ENCODE measurements around the gene G6PC3. TPM values are rescaled to one million over a fixed set of nuclear protein-coding genes. Genes with fewer than 3 reads are reported as not detected.

Gene G6PC3
- total and polyA plus RNA-seq, 4 donors = 6.7 to 15.1 (median 8.3) TPM

GRCh38 chr17:44110011-44110686 is 39.6 kb downstream of the G6PC3 start:
- peak overlapping the region; percentile 34 to 64 (median 53) for H3K4me3 ChIP-seq (ENCODE audit: low read depth in 1 of 3, low read length in 3 of 3)
- H3K27me3 ChIP-seq (ENCODE audit: control insufficient read depth in 4 of 4, insufficient read depth in 4 of 4, low read length in 3 of 4) = no peaks in the 10 kb centered on the region
- no peak for DNase-seq (ENCODE audit: low spot score)
- peak overlapping the region; percentile 83 to 97 for H3K27ac ChIP-seq (ENCODE audit: low read depth in 1 of 2, low read length in 2 of 2)
- TF ChIP-seq FOXA1 (IDR thresholded peaks at IDR 0.05) (no peak), ATF3 (IDR thresholded peaks at IDR 0.05) (no peak)
- H3K9ac ChIP-seq (ENCODE audit: low read depth in 1 of 2, low read length in 2 of 2) = peak overlapping the region; percentile 71 to 81
- 45% methylated on average over 10 of the region's 10 CpGs for WGBS
- no peaks in the 10 kb centered on the region for H3K36me3 ChIP-seq (ENCODE audit: control insufficient read depth in 4 of 4, insufficient read depth in 3 of 4, low read depth in 1 of 4, low read length in 3 of 4)
- no peaks in the 10 kb centered on the region for H3K9me3 ChIP-seq (ENCODE audit: control insufficient read depth in 4 of 4, low read length in 3 of 4)
- peaks cover 34 to 88% (median 60%) of the 10 kb centered on the region in 4 donors for H3K4me1 ChIP-seq (ENCODE audit: control insufficient read depth in 4 of 4, insufficient read depth in 4 of 4, low read length in 3 of 4)

- DNase-seq (ENCODE audit: low spot score) = peak; percentile 93
- H3K4me3 ChIP-seq (ENCODE audit: low read depth in 1 of 3, low read length in 3 of 3) = peak overlapping the region; percentile 34 to 64 (median 53)
- WGBS = 2% methylated on average over 28 of the region's 28 CpGs
- peak overlapping the region; percentile 83 to 97 for H3K27ac ChIP-seq (ENCODE audit: low read depth in 1 of 2, low read length in 2 of 2)
- TF ChIP-seq ZBTB33 (IDR thresholded peaks at IDR 0.05) (peak; percentile 28), FOXA2 (IDR thresholded peaks at IDR 0.05) (peak; percentile 67), RAD21 (IDR thresholded peaks at IDR 0.05) (peak; percentile 59 to 68), CTCF (IDR thresholded peaks at IDR 0.05; ENCODE audit: low read depth, low read length, missing input control) (no peak), TAF1 (conservative IDR thresholded peaks at IDR 0.05) (peak; percentile 83), JUND (IDR thresholded peaks at IDR 0.05) (peak; percentile 31 to 79), REST (IDR thresholded peaks at IDR 0.05) (peak; percentile 93), HNF4G (IDR thresholded peaks at IDR 0.05) (peak; percentile 37), NR2F2 (IDR thresholded peaks at IDR 0.05) (peak; percentile 82), FOXA1 (IDR thresholded peaks at IDR 0.05) (peak; percentile 82), HNF4A (conservative IDR thresholded peaks at IDR 0.05) (peak; percentile 91 to 92), GABPA (IDR thresholded peaks at IDR 0.05 in 1 of 2, conservative IDR thresholded peaks at IDR 0.05 in 1 of 2) (peak in 1 of 2 donors; percentile 67), SP1 (IDR thresholded peaks at IDR 0.05) (peak; percentile 91), RXRA (IDR thresholded peaks at IDR 0.05) (peak; percentile 87 to 89), EGR1 (IDR thresholded peaks at IDR 0.05; ENCODE audit: low read depth in 2 of 2) (peak in 1 of 2 donors; percentile 78), MAX (IDR thresholded peaks at IDR 0.05) (peak; percentile 87), ATF3 (IDR thresholded peaks at IDR 0.05) (peak; percentile 44), YY1 (IDR thresholded peaks at IDR 0.05) (peak; percentile 87)
- H3K27me3 ChIP-seq (ENCODE audit: control insufficient read depth in 4 of 4, insufficient read depth in 4 of 4, low read length in 3 of 4) = no peaks in the 10 kb centered on the region
- H3K4me1 ChIP-seq (ENCODE audit: control insufficient read depth in 4 of 4, insufficient read depth in 4 of 4, low read length in 3 of 4) = peaks cover 34 to 87% (median 58%) of the 10 kb centered on the region in 4 donors
- no peaks in the 10 kb centered on the region for H3K9me3 ChIP-seq (ENCODE audit: control insufficient read depth in 4 of 4, low read length in 3 of 4)
- H3K9ac ChIP-seq (ENCODE audit: low read depth in 1 of 2, low read length in 2 of 2) = peak overlapping the region; percentile 71 to 81
- no peaks in the 10 kb centered on the region for H3K36me3 ChIP-seq (ENCODE audit: control insufficient read depth in 4 of 4, insufficient read depth in 3 of 4, low read depth in 1 of 4, low read length in 3 of 4)
Observed at GRCh38 chr17:44110823-44111633, 40.5 kb downstream of the G6PC3 start.

Measured in liver (tissue), 9 donors.